Keratinocyte (primary cell): Measurements from ENCODE around the gene SH2D4B. TPM values are rescaled to one million over a fixed set of nuclear protein-coding genes. Genes with fewer than 3 reads are reported as not detected.

ENCODE experiments used
- DNase-seq: peaks from one replicate; pipeline ENCODE4 v3.0.0-alpha.2; 2011; ENCODE audit warnings: low read depth, missing footprints, low spot score
- FAIRE-seq: peaks from 2 replicates; lab custom pipeline; 2011; peaks lifted over from hg19 to GRCh38; lab: Jason Lieb, UNC
- H2AFZ ChIP-seq: 2 replicates; pipeline ENCODE4 v1.6.0; 2012; ENCODE audit warnings: low read length, control low read depth, inconsistent platforms; ENCODE audit not compliant: control insufficient read depth
- H3K27ac ChIP-seq: 2 replicates; pipeline ENCODE4 v1.5.1; 2011; ENCODE audit warnings: low read length; ENCODE audit not compliant: control insufficient read depth, insufficient read depth
- H3K27me3 ChIP-seq: 3 replicates; pipeline ENCODE4 v1.6.0; 2011; ENCODE audit warnings: low read length; ENCODE audit not compliant: control insufficient read depth, insufficient read depth; ENCODE audit errors: extremely low read depth
- H3K36me3 ChIP-seq, 2 experiments: 2 replicates in 1 of 2; 3 replicates in 1 of 2; pipeline ENCODE4 v1.5.1; 2011; ENCODE audit warnings: low read length in 2 of 2, mild to moderate bottlenecking in 1 of 2; ENCODE audit not compliant: control insufficient read depth in 2 of 2, insufficient read depth in 2 of 2; ENCODE audit errors: extremely low read depth in 1 of 2
- H3K4me1 ChIP-seq: 3 replicates; pipeline ENCODE4 v1.5.1; 2011; ENCODE audit warnings: low read length; ENCODE audit not compliant: control insufficient read depth, insufficient read depth; ENCODE audit errors: extremely low read depth
- H3K4me2 ChIP-seq: 3 replicates; pipeline ENCODE4 v1.6.0; 2011; ENCODE audit warnings: low read depth, low read length; ENCODE audit not compliant: control insufficient read depth, insufficient read depth; ENCODE audit errors: extremely low read depth
- H3K4me3 ChIP-seq, 3 experiments: fragments of 200-600 bp in 1 of 3; sonication (generic) in 1 of 3; 2 replicates in 2 of 3; 3 replicates in 1 of 3; pipeline ENCODE4 v1.5.1; 2011 to 2016; ENCODE audit warnings: low read length in 3 of 3, mild to moderate bottlenecking in 3 of 3, control low read depth in 2 of 3, inconsistent platforms in 1 of 3, low read depth in 1 of 3, mixed read lengths in 1 of 3, mixed run types in 1 of 3, moderate library complexity in 1 of 3; ENCODE audit not compliant: control insufficient read depth in 2 of 3, insufficient read depth in 2 of 3; ENCODE audit errors: extremely low read depth in 1 of 3
- H3K79me2 ChIP-seq: 2 replicates; pipeline ENCODE4 v1.6.0; 2012; ENCODE audit warnings: low read length; ENCODE audit not compliant: control insufficient read depth, insufficient read depth
- H3K9ac ChIP-seq: 3 replicates; pipeline ENCODE4 v1.6.0; 2011; ENCODE audit warnings: low read length; ENCODE audit not compliant: control insufficient read depth, insufficient read depth; ENCODE audit errors: extremely low read depth
- H3K9me1 ChIP-seq: 3 replicates; pipeline ENCODE4 v1.6.0; 2011; ENCODE audit warnings: low read length; ENCODE audit not compliant: control insufficient read depth, insufficient read depth; ENCODE audit errors: extremely low read depth
- H3K9me3 ChIP-seq: 2 replicates; pipeline ENCODE4 v1.5.1; 2012; ENCODE audit warnings: low read depth, low read length; ENCODE audit not compliant: control insufficient read depth
- H4K20me1 ChIP-seq: 3 replicates; pipeline ENCODE4 v1.6.0; 2011; ENCODE audit warnings: low read length; ENCODE audit not compliant: control insufficient read depth, insufficient read depth; ENCODE audit errors: extremely low read depth
- EZH2 ChIP-seq: IDR thresholded peaks from one replicate; pipeline ENCODE4 v1.6.1; 2012; ENCODE audit warnings: inconsistent platforms, mild to moderate bottlenecking, low read length, moderate library complexity
- dilution Hi-C: fragments of 300-500 bp; cut with MboI; formaldehyde crosslinking; loops from one replicate; pipeline ENCODE4 v1.7.0; 2020; ENCODE audit warnings: low sequenced_read_pairs; ENCODE audit not compliant: extremely low pct_ligation_motif_present
- polyA plus RNA-seq, 5 experiments: library from polyadenylated mRNA; depleted of rRNA in 3 of 5; stranded (reverse) in 3 of 5; stranded (forward) in 1 of 5; unstranded in 1 of 5; fragments of >200 nt; gene quantifications; 1 replicate in 1 of 5; 2 replicates in 3 of 5; 3 replicates in 1 of 5; pipeline versions ENCODE4 v1.2.1 to v1.2.3, GENCODE V29; 2011 to 2012; ENCODE audit warnings: missing spikeins in 2 of 5, low read depth in 1 of 5, low replicate concordance in 1 of 5
- TF ChIP-seq, protein P1 (sequence below), 3 experiments: IDR thresholded peaks in 1 of 3; conservative IDR thresholded peaks in 1 of 3; optimal IDR thresholded peaks in 1 of 3; 2 replicates in 2 of 3; 3 replicates in 1 of 3; pipeline versions ENCODE3 to v1.5.1; 2011; ENCODE audit warnings: low read length in 3 of 3, mild to moderate bottlenecking in 3 of 3, moderate library complexity in 2 of 3, control low read depth in 1 of 3, inconsistent platforms in 1 of 3; ENCODE audit not compliant: insufficient read depth in 2 of 3; ENCODE audit errors: extremely low read depth in 1 of 3

The SH2D4B gene
- polyA plus RNA-seq, 1 donor (not counting 4 experiments of a cell fraction or from before 2014, with no cell fraction given): 0.22 TPM

DNA sequence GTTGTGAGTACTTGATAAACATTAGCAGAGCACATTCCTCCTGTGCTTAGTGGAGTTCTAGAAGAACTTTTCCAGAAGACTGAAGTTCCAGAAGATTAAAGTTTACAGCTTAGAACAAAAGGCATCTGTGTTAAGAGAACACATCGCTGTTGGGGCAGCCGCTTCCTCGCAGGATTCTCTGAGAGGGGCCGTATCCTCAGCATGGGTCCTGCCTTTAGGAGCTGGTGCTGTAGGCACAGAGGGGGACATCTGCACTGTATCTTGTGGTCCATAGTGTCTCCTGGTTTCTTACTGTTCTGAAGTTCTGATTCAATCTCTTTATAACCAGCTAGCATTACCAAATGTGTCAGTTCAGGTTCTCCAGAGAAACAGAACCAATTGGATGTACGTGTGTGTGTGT lies 16.3 kb downstream of the SH2D4B start:
- H3K9ac ChIP-seq: no peak overlapping the region
- no peak overlapping the region for H3K27ac ChIP-seq
- H3K4me2 ChIP-seq: no peak overlapping the region
- no peak for DNase-seq
- no peaks in the 10 kb centered on the region for H3K36me3 ChIP-seq
- TF ChIP-seq, protein P1, sequence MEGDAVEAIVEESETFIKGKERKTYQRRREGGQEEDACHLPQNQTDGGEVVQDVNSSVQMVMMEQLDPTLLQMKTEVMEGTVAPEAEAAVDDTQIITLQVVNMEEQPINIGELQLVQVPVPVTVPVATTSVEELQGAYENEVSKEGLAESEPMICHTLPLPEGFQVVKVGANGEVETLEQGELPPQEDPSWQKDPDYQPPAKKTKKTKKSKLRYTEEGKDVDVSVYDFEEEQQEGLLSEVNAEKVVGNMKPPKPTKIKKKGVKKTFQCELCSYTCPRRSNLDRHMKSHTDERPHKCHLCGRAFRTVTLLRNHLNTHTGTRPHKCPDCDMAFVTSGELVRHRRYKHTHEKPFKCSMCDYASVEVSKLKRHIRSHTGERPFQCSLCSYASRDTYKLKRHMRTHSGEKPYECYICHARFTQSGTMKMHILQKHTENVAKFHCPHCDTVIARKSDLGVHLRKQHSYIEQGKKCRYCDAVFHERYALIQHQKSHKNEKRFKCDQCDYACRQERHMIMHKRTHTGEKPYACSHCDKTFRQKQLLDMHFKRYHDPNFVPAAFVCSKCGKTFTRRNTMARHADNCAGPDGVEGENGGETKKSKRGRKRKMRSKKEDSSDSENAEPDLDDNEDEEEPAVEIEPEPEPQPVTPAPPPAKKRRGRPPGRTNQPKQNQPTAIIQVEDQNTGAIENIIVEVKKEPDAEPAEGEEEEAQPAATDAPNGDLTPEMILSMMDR (optimal IDR thresholded peaks at IDR 0.05 in 1 of 3, IDR thresholded peaks at IDR 0.05 in 1 of 3, conservative IDR thresholded peaks at IDR 0.05 in 1 of 3; ENCODE audit: extremely low read depth in 1 of 3, insufficient read depth in 2 of 3, low read length in 3 of 3): no peak
- TF ChIP-seq EZH2: no peak
- H3K27me3 ChIP-seq: no peaks in the 10 kb centered on the region
- H3K79me2 ChIP-seq: no peaks in the 10 kb centered on the region
- dilution Hi-C loops: no loop called here
- H3K9me3 ChIP-seq: no peaks in the 10 kb centered on the region
- H4K20me1 ChIP-seq: no peaks in the 10 kb centered on the region
- no peak overlapping the region for H2AFZ ChIP-seq
- H3K4me3 ChIP-seq: no peak overlapping the region
- FAIRE-seq: no peak
- H3K4me1 ChIP-seq: no peaks in the 10 kb centered on the region
- no peaks in the 10 kb centered on the region for H3K9me1 ChIP-seq

DNA sequence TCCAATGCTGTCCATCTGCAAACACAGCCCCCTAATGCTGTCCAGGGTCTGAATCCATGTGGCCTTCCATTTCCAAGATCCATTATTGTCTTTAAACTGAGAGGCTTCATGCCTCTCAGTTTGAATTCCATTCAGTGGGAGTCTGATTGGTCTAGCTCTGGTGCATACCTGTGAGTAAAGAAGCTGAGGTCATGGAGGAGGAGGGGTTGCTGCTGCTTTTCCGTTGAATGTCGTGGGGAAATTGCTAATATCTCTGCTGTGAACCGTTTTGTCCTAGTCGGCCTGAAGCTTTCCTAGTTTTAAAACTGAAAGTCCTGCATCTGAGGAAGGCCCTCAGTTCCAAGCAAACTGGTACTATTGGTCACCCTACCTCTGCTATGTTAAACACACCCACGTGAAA lies 17.7 kb downstream of the SH2D4B start:
- FAIRE-seq (no peak), DNase-seq (no peak)
- no peak overlapping the region for H3K4me3 ChIP-seq
- no peaks in the 10 kb centered on the region for H3K4me1 ChIP-seq
- H3K36me3 ChIP-seq: no peaks in the 10 kb centered on the region
- H3K79me2 ChIP-seq: no peaks in the 10 kb centered on the region
- H2AFZ ChIP-seq: no peak overlapping the region
- dilution Hi-C loops: no loop called here
- H3K27me3 ChIP-seq: no peaks in the 10 kb centered on the region
- H4K20me1 ChIP-seq: no peaks in the 10 kb centered on the region
- H3K9me3 ChIP-seq: no peaks in the 10 kb centered on the region
- TF ChIP-seq, protein P1 (optimal IDR thresholded peaks at IDR 0.05 in 1 of 3, IDR thresholded peaks at IDR 0.05 in 1 of 3, conservative IDR thresholded peaks at IDR 0.05 in 1 of 3; ENCODE audit: extremely low read depth in 1 of 3, insufficient read depth in 2 of 3, low read length in 3 of 3): no peak
- TF ChIP-seq EZH2: no peak
- H3K4me2 ChIP-seq: no peak overlapping the region
- no peak overlapping the region for H3K27ac ChIP-seq
- no peak overlapping the region for H3K9ac ChIP-seq
- no peaks in the 10 kb centered on the region for H3K9me1 ChIP-seq
